ENCODE results near the gene SCARF2.
"Not testable (repeated sequence)": the region's sequence is repeated elsewhere in the genome, so short reads cannot be mapped to it uniquely, and the experiment has no call there.

Gene SCARF2

DNA sequence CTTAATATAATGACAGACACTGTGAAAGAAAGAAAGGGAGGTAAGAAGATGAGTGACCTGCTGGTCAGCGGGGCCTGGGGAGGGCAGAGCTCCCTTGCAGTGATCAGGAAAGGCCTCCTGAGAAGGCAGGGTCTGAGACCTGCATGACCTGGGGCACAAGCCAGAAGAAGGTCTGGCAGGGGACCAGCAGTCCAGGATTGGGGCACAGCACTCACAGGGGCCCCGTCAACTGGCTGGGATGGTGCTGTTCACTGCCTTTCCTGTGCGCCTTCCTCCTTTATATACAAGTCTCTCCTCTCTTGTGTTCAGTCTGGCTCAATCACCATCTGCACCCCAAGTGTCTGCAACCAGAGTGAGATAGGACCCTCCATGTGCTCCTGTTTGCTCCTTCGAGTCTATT, 22.2 kb upstream of the SCARF2 start:
- Histone ChIP-seq H3K9me3 (ENCODE audit: control insufficient read depth, insufficient read depth, low read length) (no peaks in the 10 kb centered on the region), H3K4me1 (ENCODE audit: control insufficient read depth, insufficient read depth, low read length) (peaks cover 1% of the 10 kb centered on the region), H3K27ac (ENCODE audit: low read length) (no peak overlapping the region), H3K36me3 (ENCODE audit: control insufficient read depth, insufficient read depth, low read length) (no peaks in the 10 kb centered on the region), H3K4me3 (ENCODE audit: low read length) (no peak overlapping the region), H3K27me3 (ENCODE audit: control insufficient read depth, insufficient read depth, low read length) (no peaks in the 10 kb centered on the region)
- DNase-seq (ENCODE audit: low read depth, low spot score), result no peak
- no CpG with 5 or more reads among the region's 4 CpGs for WGBS (ENCODE audit: insufficient coverage, insufficient read length)

GRCh38 chr22:20459152-20459542, 21.5 kb upstream of the SCARF2 start:
- DNase-seq (ENCODE audit: low read depth, low spot score), result no peak
- Histone ChIP-seq H3K36me3 (ENCODE audit: control insufficient read depth, insufficient read depth, low read length) (no peaks in the 10 kb centered on the region), H3K27ac (ENCODE audit: low read length) (no peak overlapping the region), H3K4me3 (ENCODE audit: low read length) (no peak overlapping the region), H3K27me3 (ENCODE audit: control insufficient read depth, insufficient read depth, low read length) (no peaks in the 10 kb centered on the region), H3K9me3 (ENCODE audit: control insufficient read depth, insufficient read depth, low read length) (no peaks in the 10 kb centered on the region), H3K4me1 (ENCODE audit: control insufficient read depth, insufficient read depth, low read length) (peaks cover 1% of the 10 kb centered on the region)
- no CpG with 5 or more reads among the region's 3 CpGs for WGBS (ENCODE audit: insufficient coverage, insufficient read length)

- Histone ChIP-seq H3K4me3 (ENCODE audit: low read length) (no peak overlapping the region), H3K4me1 (ENCODE audit: control insufficient read depth, insufficient read depth, low read length) (peaks cover 1% of the 10 kb centered on the region), H3K27ac (ENCODE audit: low read length) (no peak overlapping the region), H3K9me3 (ENCODE audit: control insufficient read depth, insufficient read depth, low read length) (no peaks in the 10 kb centered on the region), H3K36me3 (ENCODE audit: control insufficient read depth, insufficient read depth, low read length) (no peaks in the 10 kb centered on the region), H3K27me3 (ENCODE audit: control insufficient read depth, insufficient read depth, low read length) (no peaks in the 10 kb centered on the region)
- DNase-seq (ENCODE audit: low read depth, low spot score), result no peak
- WGBS (ENCODE audit: insufficient coverage, insufficient read length), result no CpG with 5 or more reads among the region's 8 CpGs
These were observed 21.0 kb upstream of the SCARF2 start for GRCh38 chr22:20458530-20459151.

DNA sequence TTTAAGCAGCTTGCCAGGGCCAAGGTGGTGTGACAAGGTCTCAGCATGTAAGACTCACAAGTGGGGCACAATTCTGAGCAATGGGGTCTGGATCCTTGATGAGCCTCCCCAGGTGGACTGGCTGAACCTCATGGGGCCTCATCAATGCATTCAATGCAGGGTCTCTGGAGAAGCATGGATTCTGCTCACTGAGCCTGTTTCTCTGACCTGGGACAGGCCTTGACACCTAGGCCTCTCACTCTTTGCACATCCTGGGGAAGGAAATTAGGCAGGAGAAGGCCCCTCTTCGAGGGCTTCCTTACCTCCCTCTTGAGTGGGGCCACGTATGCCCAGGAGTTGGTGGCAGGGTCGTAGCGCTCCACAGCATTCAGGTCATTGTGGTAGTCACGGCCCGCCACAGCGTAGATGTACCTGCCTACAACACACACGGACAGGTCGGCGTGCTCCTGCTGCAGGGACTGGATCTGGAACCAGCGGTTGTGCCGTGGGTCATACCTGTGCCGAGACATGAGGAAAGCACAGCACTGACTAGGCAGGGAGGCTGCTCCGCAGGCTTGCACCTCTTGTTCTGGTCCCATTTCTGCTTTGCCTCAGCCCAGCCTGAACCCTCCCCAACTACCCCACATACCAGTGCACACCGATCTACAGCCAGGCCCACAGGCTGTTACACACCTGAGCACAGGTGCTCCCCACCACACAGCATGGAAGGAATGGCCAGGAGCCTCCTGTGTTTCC, 20.0 kb upstream of the SCARF2 start:
- Histone ChIP-seq H3K36me3 (ENCODE audit: control insufficient read depth, insufficient read depth, low read length) (no peaks in the 10 kb centered on the region), H3K4me1 (ENCODE audit: control insufficient read depth, insufficient read depth, low read length) (no peaks in the 10 kb centered on the region; the same call in 1 of the 2 replicates), H3K27me3 (ENCODE audit: control insufficient read depth, insufficient read depth, low read length) (no peaks in the 10 kb centered on the region), H3K4me3 (ENCODE audit: low read length) (no peak overlapping the region), H3K27ac (ENCODE audit: low read length) (no peak overlapping the region), H3K9me3 (ENCODE audit: control insufficient read depth, insufficient read depth, low read length) (no peaks in the 10 kb centered on the region)
- WGBS (ENCODE audit: insufficient coverage, insufficient read length), result no CpG with 5 or more reads among the region's 15 CpGs
- no peak for DNase-seq (ENCODE audit: low read depth, low spot score)

GRCh38 chr22:20456722-20457076, 19.1 kb upstream of the SCARF2 start:
- Histone ChIP-seq H3K27me3 (ENCODE audit: control insufficient read depth, insufficient read depth, low read length) (no peaks in the 10 kb centered on the region), H3K4me3 (ENCODE audit: low read length) (no peak overlapping the region), H3K9me3 (ENCODE audit: control insufficient read depth, insufficient read depth, low read length) (no peaks in the 10 kb centered on the region), H3K4me1 (ENCODE audit: control insufficient read depth, insufficient read depth, low read length) (no peaks in the 10 kb centered on the region; the same call in 1 of the 2 replicates), H3K36me3 (ENCODE audit: control insufficient read depth, insufficient read depth, low read length) (no peaks in the 10 kb centered on the region), H3K27ac (ENCODE audit: low read length) (no peak overlapping the region)
- DNase-seq (ENCODE audit: low read depth, low spot score), result no peak
- no CpG with 5 or more reads among the region's 3 CpGs for WGBS (ENCODE audit: insufficient coverage, insufficient read length)

GRCh38 chr22:20456064-20456721, 18.6 kb upstream of the SCARF2 start:
- Histone ChIP-seq H3K4me1 (ENCODE audit: control insufficient read depth, insufficient read depth, low read length) (no peaks in the 10 kb centered on the region; the same call in 1 of the 2 replicates), H3K27me3 (ENCODE audit: control insufficient read depth, insufficient read depth, low read length) (no peaks in the 10 kb centered on the region), H3K36me3 (ENCODE audit: control insufficient read depth, insufficient read depth, low read length) (no peaks in the 10 kb centered on the region), H3K9me3 (ENCODE audit: control insufficient read depth, insufficient read depth, low read length) (no peaks in the 10 kb centered on the region), H3K4me3 (ENCODE audit: low read length) (no peak overlapping the region), H3K27ac (ENCODE audit: low read length) (no peak overlapping the region)
- no CpG with 5 or more reads among the region's 6 CpGs for WGBS (ENCODE audit: insufficient coverage, insufficient read length)
- DNase-seq (ENCODE audit: low read depth, low spot score), result peak; percentile 81

- no peak overlapping the region for H3K4me3 ChIP-seq (ENCODE audit: low read length)
- no peaks in the 10 kb centered on the region; the same call in 1 of the 2 replicates for H3K4me1 ChIP-seq (ENCODE audit: control insufficient read depth, insufficient read depth, low read length)
- H3K27ac ChIP-seq (ENCODE audit: low read length), result no peak overlapping the region
- no peaks in the 10 kb centered on the region for H3K36me3 ChIP-seq (ENCODE audit: control insufficient read depth, insufficient read depth, low read length)
- H3K27me3 ChIP-seq (ENCODE audit: control insufficient read depth, insufficient read depth, low read length), result no peaks in the 10 kb centered on the region
- DNase-seq (ENCODE audit: low read depth, low spot score), result no peak
- H3K9me3 ChIP-seq (ENCODE audit: control insufficient read depth, insufficient read depth, low read length), result no peaks in the 10 kb centered on the region
- WGBS (ENCODE audit: insufficient coverage, insufficient read length), result no CpG with 5 or more reads among the region's 8 CpGs
These were observed 18.1 kb upstream of the SCARF2 start for GRCh38 chr22:20455709-20456063.

DNA sequence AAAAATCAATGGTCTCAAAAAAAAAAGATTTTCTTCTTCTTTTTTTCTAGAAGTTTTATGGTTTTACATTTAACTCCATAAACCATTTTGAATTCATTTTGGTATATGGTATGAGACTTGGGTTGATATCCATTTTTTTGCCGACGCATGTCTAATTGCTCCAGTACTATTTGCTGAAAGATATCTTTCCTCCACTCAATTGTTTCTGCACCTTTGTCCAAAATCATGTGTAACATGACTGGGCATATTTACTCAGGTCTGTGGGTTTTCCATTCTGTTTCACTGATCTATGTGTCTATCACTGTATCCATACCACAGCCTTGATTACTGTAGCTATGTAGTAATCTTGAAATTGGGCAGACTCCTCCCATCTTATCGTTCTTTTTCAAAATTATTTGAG, 15.6 kb upstream of the SCARF2 start:
- no peak overlapping the region for H3K27ac ChIP-seq (ENCODE audit: low read length)

GRCh38 chr22:20451920-20452319, 14.3 kb upstream of the SCARF2 start:
- Histone ChIP-seq H3K4me3 (ENCODE audit: low read length) (no peak overlapping the region), H3K9me3 (ENCODE audit: control insufficient read depth, insufficient read depth, low read length) (no peaks in the 10 kb centered on the region), H3K27me3 (ENCODE audit: control insufficient read depth, insufficient read depth, low read length) (no peaks in the 10 kb centered on the region), H3K36me3 (ENCODE audit: control insufficient read depth, insufficient read depth, low read length) (no peaks in the 10 kb centered on the region), H3K27ac (ENCODE audit: low read length) (no peak overlapping the region), H3K4me1 (ENCODE audit: control insufficient read depth, insufficient read depth, low read length) (no peaks in the 10 kb centered on the region; the same call in 1 of the 2 replicates)
- no CpG with 5 or more reads among the region's 2 CpGs for WGBS (ENCODE audit: insufficient coverage, insufficient read length)
- no peak for DNase-seq (ENCODE audit: low read depth, low spot score)

More for the DNA sequence above, 15.6 kb upstream of the SCARF2 start:
- no peak for DNase-seq (ENCODE audit: low read depth, low spot score)
- WGBS (ENCODE audit: insufficient coverage, insufficient read length), result no CpG with 5 or more reads among the region's 3 CpGs
- H3K4me3 ChIP-seq (ENCODE audit: low read length), result no peak overlapping the region
- H3K27me3 ChIP-seq (ENCODE audit: control insufficient read depth, insufficient read depth, low read length), result no peaks in the 10 kb centered on the region
- no peaks in the 10 kb centered on the region; the same call in 1 of the 2 replicates for H3K4me1 ChIP-seq (ENCODE audit: control insufficient read depth, insufficient read depth, low read length)
- no peaks in the 10 kb centered on the region for H3K9me3 ChIP-seq (ENCODE audit: control insufficient read depth, insufficient read depth, low read length)
- no peaks in the 10 kb centered on the region for H3K36me3 ChIP-seq (ENCODE audit: control insufficient read depth, insufficient read depth, low read length)

GRCh38 chr22:20451129-20451778, 13.6 kb upstream of the SCARF2 start:
- not testable (repeated sequence) for H3K9me3 ChIP-seq (ENCODE audit: control insufficient read depth, insufficient read depth, low read length); H3K4me3 ChIP-seq (ENCODE audit: low read length); H3K36me3 ChIP-seq (ENCODE audit: control insufficient read depth, insufficient read depth, low read length); H3K4me1 ChIP-seq (ENCODE audit: control insufficient read depth, insufficient read depth, low read length); H3K27me3 ChIP-seq (ENCODE audit: control insufficient read depth, insufficient read depth, low read length); H3K27ac ChIP-seq (ENCODE audit: low read length); DNase-seq (ENCODE audit: low read depth, low spot score)
- no CpG with 5 or more reads among the region's 15 CpGs for WGBS (ENCODE audit: insufficient coverage, insufficient read length)

Data from iPS DF 6.9 (cell line).